Karpas-422 (cell line): ENCODE measurements around the gene RTN4RL1. TPM values are rescaled to one million over a fixed set of nuclear protein-coding genes. Genes with fewer than 3 reads are reported as not detected.

Source experiments
- DNase-seq: peaks from one replicate; pipeline ENCODE4 v3.0.0-alpha.2; 2015
- H2AFZ ChIP-seq: fragments of 200-600 bp; sonication (generic); 2 replicates; pipeline ENCODE4 v1.6.1; 2014; ENCODE audit warnings: antibody characterized with exemption, low read length, mixed read lengths
- H3K27ac ChIP-seq: fragments of 200-600 bp; sonication (generic); 2 replicates; pipeline ENCODE4 v1.5.1; 2014; ENCODE audit warnings: mild to moderate bottlenecking, low read length, moderate library complexity
- H3K27me3 ChIP-seq: fragments of 200-600 bp; sonication (generic); 2 replicates; pipeline ENCODE4 v1.6.1; 2014; ENCODE audit warnings: low read length, mixed read lengths
- H3K36me3 ChIP-seq: fragments of 200-600 bp; sonication (generic); 2 replicates; pipeline ENCODE4 v1.6.1; 2014; ENCODE audit warnings: low read length, mixed read lengths; ENCODE audit not compliant: insufficient read depth
- H3K4me1 ChIP-seq: fragments of 200-600 bp; sonication (generic); 2 replicates; pipeline ENCODE4 v1.6.1; 2014; ENCODE audit warnings: mild to moderate bottlenecking, low read length, mixed read lengths
- H3K4me2 ChIP-seq: fragments of 200-600 bp; sonication (generic); 2 replicates; pipeline ENCODE4 v1.6.1; 2014; ENCODE audit warnings: low read length, low read depth, mild to moderate bottlenecking; ENCODE audit not compliant: poor library complexity, severe bottlenecking
- H3K4me3 ChIP-seq: fragments of 200-600 bp; sonication (generic); 2 replicates; pipeline ENCODE4 v1.5.1; 2014; ENCODE audit warnings: mild to moderate bottlenecking, antibody characterized with exemption, low read length, mixed read lengths
- H3K79me2 ChIP-seq: fragments of 200-600 bp; sonication (generic); 2 replicates; pipeline ENCODE4 v1.6.1; 2014; ENCODE audit warnings: mild to moderate bottlenecking, low read length, mixed read lengths
- H3K9ac ChIP-seq: fragments of 200-600 bp; sonication (generic); 2 replicates; pipeline ENCODE4 v1.6.0; 2014; ENCODE audit warnings: low read length
- H3K9me2 ChIP-seq: fragments of 200-600 bp; sonication (generic), shearing (Covaris generic); replicated peaks from 2 replicates; pipeline ENCODE4 v1.6.0; 2014; ENCODE audit warnings: mild to moderate bottlenecking, low read length, moderate library complexity; ENCODE audit not compliant: insufficient read depth
- H3K9me3 ChIP-seq: fragments of 300-700, 200-600 bp; sonication (generic); 2 replicates; pipeline ENCODE4 v1.6.1; 2014; ENCODE audit warnings: low read length, mixed read lengths
- H4K20me1 ChIP-seq: fragments of 200-600 bp; sonication (generic); 2 replicates; pipeline ENCODE4 v1.6.1; 2014; ENCODE audit warnings: mild to moderate bottlenecking, antibody characterized with exemption, low read length, low read depth; ENCODE audit not compliant: insufficient read depth
- total RNA-seq: library from RNA; depleted of rRNA; stranded (reverse); fragments of >200 nt; shearing (Covaris generic); gene quantifications from 2 replicates; pipeline ENCODE4 v1.2.3, GENCODE V29; 2014; ENCODE audit warnings: low replicate concordance

RTN4RL1 gene
- total RNA-seq, 1 experiment from 2014 or later = 0.30 TPM

DNA sequence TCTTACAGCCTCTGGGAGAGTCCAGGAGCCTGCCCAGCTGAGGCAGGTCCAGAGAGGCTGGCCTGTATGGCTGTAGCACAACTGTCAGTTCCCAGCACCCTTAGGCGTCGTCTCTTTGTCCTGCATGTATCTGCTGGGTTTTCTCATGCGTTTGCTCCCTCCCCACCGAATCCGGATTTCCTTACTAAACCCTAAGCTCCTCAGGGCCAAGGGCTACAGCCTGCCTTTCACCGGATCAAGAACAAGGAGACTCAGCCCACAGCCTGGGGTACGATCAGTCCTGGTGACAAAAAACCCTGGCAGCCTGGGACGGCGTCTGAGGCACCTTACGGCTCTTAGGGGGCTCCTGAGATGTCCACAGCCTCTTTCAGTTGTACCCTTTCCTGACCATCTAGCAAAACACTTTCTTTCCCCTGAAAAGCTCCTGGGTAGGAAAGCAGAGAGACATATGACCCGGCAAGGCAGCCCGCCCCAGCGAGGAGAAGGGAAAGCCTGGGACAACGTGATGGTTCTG, 42.0 kb upstream of the RTN4RL1 start:
- H3K4me2 ChIP-seq = no peak overlapping the region
- no peaks in the 10 kb centered on the region for H3K9me2 ChIP-seq
- peaks cover 7% of the 10 kb centered on the region; the same call in 1 of the 2 replicates for H4K20me1 ChIP-seq
- no peak overlapping the region for H3K4me3 ChIP-seq
- H3K9me3 ChIP-seq = no peaks in the 10 kb centered on the region
- no peaks in the 10 kb centered on the region for H3K27me3 ChIP-seq
- DNase-seq = no peak
- no peaks in the 10 kb centered on the region for H3K36me3 ChIP-seq
- no peak overlapping the region for H2AFZ ChIP-seq
- H3K4me1 ChIP-seq = peaks cover 48% of the 10 kb centered on the region
- no peaks in the 10 kb centered on the region for H3K79me2 ChIP-seq
- no peak overlapping the region for H3K9ac ChIP-seq
- H3K27ac ChIP-seq = no peak overlapping the region

DNA sequence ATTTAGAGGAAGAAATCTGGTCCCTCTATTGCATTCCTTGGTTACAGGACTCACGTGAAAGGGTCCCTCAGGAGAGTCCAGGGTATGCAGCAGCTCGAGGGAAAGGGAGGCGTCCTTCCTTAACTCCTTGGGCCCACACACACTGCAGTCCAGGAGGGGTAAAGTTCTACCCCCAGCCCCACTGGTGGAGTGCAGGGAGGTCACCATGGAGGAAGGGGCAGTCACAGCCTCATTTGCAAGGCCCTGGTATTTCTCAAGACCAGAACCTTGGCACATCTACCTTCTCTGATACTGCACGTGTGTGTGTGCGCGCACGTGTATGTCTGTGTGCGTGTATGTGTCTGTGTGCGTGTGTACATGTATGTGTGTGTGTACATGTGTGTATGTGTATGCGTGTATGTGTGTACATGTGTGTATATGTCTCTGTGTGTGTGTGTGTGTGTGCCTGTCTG, 40.8 kb upstream of the RTN4RL1 start:
- Histone ChIP-seq H3K27ac (peak overlapping the region; percentile 93), H3K9ac (peak overlapping the region; percentile 72), H3K79me2 (no peaks in the 10 kb centered on the region), H4K20me1 (peaks cover 12% of the 10 kb centered on the region; the same call in 1 of the 2 replicates), H3K4me1 (peaks cover 46% of the 10 kb centered on the region), H3K4me3 (peak overlapping the region; percentile 53; the same call in 1 of the 2 replicates), H3K9me3 (no peaks in the 10 kb centered on the region), H3K4me2 (peak overlapping the region; percentile 68), H3K9me2 (no peaks in the 10 kb centered on the region), H3K27me3 (no peaks in the 10 kb centered on the region), H3K36me3 (no peaks in the 10 kb centered on the region; the same call in 1 of the 2 replicates), H2AFZ (no peak overlapping the region)
- DNase-seq = no peak

DNA sequence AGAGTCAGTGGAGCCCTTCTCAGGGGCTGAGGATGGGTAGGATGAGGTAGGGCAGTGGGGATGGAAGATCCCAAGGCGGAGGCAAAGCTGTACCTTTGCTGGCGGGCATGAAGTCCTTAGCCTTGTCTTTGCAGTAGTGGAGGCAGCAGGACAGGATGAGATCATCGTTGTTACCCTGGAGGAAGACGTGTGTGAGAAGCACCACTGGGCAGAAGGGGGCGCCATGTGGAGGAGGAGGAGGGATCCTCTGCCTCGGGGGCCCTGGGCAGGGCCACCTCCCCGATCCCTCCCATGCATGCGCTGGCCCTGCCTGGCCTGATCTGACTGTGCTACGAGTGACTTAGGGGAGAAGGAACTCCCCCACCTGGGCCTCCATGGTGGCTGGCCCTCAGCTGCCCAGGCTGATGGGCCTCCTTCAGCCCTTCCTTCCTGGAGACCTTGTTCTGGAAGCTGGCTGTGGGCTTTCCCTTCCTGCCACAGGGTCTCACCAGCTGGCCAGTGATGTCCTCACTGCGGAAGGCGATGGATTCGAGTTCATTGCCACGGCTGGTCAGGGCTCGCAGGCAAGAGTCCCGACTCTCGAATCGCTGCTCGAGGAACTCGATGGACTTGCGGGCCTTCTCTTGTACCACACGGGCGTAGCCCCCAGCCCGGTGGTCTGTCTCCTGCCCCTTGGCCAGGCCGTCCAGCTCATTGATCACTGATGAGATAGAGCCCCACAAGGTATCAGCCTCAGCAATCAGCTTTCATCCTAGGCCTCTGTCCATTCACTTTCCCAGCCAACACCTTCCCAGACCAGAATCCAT, 40.0 kb upstream of the RTN4RL1 start:
- Histone ChIP-seq H3K4me3 (peak overlapping the region; percentile 53), H3K27ac (peak overlapping the region; percentile 93), H3K9me3 (no peaks in the 10 kb centered on the region), H2AFZ (no peak overlapping the region), H3K9ac (peak overlapping the region; percentile 72), H3K4me1 (peaks cover 40% of the 10 kb centered on the region), H3K4me2 (peak overlapping the region; percentile 68), H3K79me2 (no peaks in the 10 kb centered on the region), H4K20me1 (peaks cover 13% of the 10 kb centered on the region; the same call in 1 of the 2 replicates), H3K9me2 (no peaks in the 10 kb centered on the region), H3K27me3 (no peaks in the 10 kb centered on the region), H3K36me3 (no peaks in the 10 kb centered on the region; the same call in 1 of the 2 replicates)
- peak; percentile 88 for DNase-seq

DNA sequence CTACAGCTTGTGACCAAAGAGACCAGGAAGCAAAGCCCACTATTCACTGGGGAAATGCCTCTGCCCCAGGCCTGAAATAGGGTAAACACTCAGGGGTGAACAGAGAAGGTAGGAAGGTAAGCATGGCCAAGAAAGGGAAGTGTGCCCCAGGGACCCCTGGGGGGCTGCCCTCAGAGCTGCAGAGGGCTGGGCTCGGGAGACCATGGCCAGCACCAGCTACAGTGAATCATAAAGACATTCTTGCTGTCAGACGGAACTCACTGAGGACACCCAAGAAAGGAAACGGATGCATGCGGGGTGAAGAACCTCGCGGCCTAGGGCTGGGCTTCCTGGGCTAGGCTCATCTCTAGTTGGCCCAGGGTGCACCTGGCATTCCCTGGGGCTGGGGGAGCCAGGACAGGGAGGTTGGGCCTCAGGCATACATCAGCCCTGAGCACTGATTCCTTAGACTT, 39.4 kb upstream of the RTN4RL1 start:
- Histone ChIP-seq H3K9ac (peak overlapping the region; percentile 72), H3K4me3 (peak overlapping the region; percentile 53), H3K36me3 (no peaks in the 10 kb centered on the region; the same call in 1 of the 2 replicates), H3K9me3 (no peaks in the 10 kb centered on the region), H3K4me2 (peak overlapping the region; percentile 68), H2AFZ (no peak overlapping the region), H3K27ac (peak overlapping the region; percentile 93), H3K9me2 (no peaks in the 10 kb centered on the region), H3K79me2 (no peaks in the 10 kb centered on the region), H4K20me1 (peaks cover 19% of the 10 kb centered on the region; the same call in 1 of the 2 replicates), H3K27me3 (no peaks in the 10 kb centered on the region), H3K4me1 (peaks cover 40% of the 10 kb centered on the region)
- peak; percentile 84 for DNase-seq

DNA sequence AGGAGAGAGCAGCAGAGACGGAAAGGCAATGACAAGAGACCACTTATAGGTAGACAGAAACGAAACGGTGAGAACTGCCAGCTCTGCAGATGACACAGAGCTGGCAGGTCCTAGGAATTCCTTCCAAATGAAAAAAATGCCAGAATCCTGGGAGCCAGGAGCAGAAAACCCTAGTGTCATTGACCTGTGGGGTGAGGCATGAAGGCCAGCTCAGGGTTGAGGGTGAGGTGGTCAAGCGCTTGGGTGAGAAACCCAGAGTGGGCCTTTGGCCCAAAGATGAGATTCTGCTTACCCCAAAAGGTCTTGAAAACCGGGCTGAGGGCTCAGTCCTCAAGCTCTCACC, 39.0 kb upstream of the RTN4RL1 start:
- Histone ChIP-seq H3K4me3 (peak overlapping the region; percentile 53), H4K20me1 (peaks cover 24% of the 10 kb centered on the region; the same call in 1 of the 2 replicates), H3K36me3 (no peaks in the 10 kb centered on the region; the same call in 1 of the 2 replicates), H3K4me1 (peaks cover 44% of the 10 kb centered on the region), H3K27me3 (no peaks in the 10 kb centered on the region), H3K9me2 (no peaks in the 10 kb centered on the region), H3K9ac (peak overlapping the region; percentile 72), H2AFZ (no peak overlapping the region), H3K27ac (peak overlapping the region; percentile 93), H3K4me2 (peak overlapping the region; percentile 68), H3K79me2 (no peaks in the 10 kb centered on the region), H3K9me3 (no peaks in the 10 kb centered on the region)
- no peak for DNase-seq

DNA sequence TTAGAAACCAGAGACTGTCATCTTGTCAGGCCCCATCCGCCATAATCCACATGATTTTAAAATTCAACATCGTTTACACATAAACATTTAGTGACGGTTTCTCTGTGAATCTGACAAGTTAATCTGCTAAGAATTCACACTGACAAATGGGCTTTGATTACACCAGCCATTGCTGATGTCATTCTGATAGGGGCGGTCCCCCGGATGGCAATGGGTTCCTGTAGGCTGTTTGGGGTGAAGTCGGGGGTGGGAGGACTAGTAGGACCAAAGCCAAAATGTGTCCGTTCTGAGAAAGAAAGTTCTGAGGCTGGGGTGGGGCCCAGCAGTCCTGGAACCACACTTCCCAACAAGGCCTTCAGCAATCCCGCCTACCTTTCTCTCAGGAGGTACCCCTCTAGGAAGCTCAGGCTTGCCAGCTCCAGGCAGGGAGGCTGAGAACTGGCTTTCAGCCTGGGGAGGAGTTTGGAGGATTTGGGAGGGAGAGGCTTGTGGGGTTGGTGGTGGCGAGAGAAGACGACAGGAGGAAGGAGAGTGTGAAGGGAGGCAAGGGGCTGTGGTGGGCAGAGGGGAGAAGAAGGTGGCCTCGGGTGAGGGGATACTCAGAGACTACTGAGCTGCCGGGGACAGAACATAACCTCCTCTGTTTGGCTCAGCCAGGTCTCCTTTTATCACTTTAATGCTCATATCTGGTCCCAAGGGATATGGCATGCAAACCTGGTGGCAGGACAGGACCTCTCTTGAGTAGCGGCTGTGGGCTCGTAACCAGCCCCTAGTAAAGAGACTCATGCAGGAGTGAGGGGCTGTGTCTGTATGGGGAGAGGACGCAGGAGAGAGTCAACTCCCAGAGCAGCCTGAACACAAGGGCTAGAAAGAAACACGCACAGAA, 38.4 kb upstream of the RTN4RL1 start:
- no peaks in the 10 kb centered on the region; the same call in 1 of the 2 replicates for H3K36me3 ChIP-seq
- H3K79me2 ChIP-seq = no peaks in the 10 kb centered on the region
- H4K20me1 ChIP-seq = peaks cover 26% of the 10 kb centered on the region; the same call in 1 of the 2 replicates
- peak; percentile 89 for DNase-seq
- H3K4me2 ChIP-seq = peak overlapping the region; percentile 68
- peak overlapping the region; percentile 53 for H3K4me3 ChIP-seq
- no peaks in the 10 kb centered on the region for H3K9me2 ChIP-seq
- H3K4me1 ChIP-seq = peaks cover 50% of the 10 kb centered on the region
- peak overlapping the region; percentile 93 for H3K27ac ChIP-seq
- H3K9me3 ChIP-seq = no peaks in the 10 kb centered on the region
- H3K9ac ChIP-seq = peak overlapping the region; percentile 72
- H3K27me3 ChIP-seq = no peaks in the 10 kb centered on the region
- no peak overlapping the region for H2AFZ ChIP-seq

DNA sequence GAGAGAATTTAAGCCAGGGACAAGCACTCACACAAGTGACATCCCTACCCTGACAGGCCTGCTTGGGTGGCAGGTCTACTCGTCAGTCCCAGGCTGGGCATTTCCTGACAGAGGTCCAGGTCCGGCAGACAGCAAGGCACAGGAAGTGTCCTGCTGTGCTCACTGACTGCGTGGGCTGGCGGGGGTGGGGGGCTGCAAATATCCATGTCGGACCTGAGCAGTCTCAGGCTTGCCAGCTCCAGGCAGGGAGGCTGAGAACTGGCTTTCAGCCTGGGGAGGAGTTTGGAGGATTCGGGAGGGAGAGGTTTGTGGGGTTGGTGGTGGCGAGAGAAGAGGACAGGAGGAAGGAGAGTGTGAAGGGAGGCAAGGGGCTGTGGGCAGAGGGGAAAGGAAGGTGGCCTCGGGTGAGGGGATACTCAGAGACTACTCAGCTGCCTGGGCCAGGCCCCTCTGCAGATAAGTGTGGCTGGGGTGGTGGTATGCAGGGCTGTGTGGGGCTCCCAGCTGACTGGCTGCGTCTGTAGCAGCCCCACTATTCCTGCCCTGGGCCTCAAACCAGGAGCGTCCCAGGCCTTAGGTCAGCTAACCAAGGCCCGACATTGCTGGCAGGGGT, 37.5 kb upstream of the RTN4RL1 start:
- H3K9ac ChIP-seq = no peak overlapping the region

More for the DNA sequence above, 37.5 kb upstream of the RTN4RL1 start:
- H3K79me2 ChIP-seq = no peaks in the 10 kb centered on the region
- H3K9me2 ChIP-seq = no peaks in the 10 kb centered on the region
- H3K36me3 ChIP-seq = no peaks in the 10 kb centered on the region; the same call in 1 of the 2 replicates
- H3K27ac ChIP-seq = no peak overlapping the region
- peaks cover 53% of the 10 kb centered on the region for H3K4me1 ChIP-seq
- peak overlapping the region; percentile 68 for H3K4me2 ChIP-seq
- no peak overlapping the region for H3K4me3 ChIP-seq
- H4K20me1 ChIP-seq = peaks cover 26% of the 10 kb centered on the region; the same call in 1 of the 2 replicates
- H2AFZ ChIP-seq = no peak overlapping the region
- DNase-seq = no peak
- no peaks in the 10 kb centered on the region for H3K9me3 ChIP-seq
- H3K27me3 ChIP-seq = no peaks in the 10 kb centered on the region
